HCT116 (cell line): ENCODE results near the gene DMRT3. TPM values are rescaled to one million over a fixed set of nuclear protein-coding genes. Genes with fewer than 3 reads are reported as not detected.

Experiments
- ATAC-seq: fragments of 200-7000 bp; cut with Tn5 transposase; 2 replicates; pipeline ENCODE4 v1.9.1; 2020; ENCODE audit warnings: mild to moderate bottlenecking, moderate library complexity
- BruUV-seq: library from RNA; stranded (reverse); fragments of 400-500 nt; replicated peaks from 2 replicates; lab custom pipeline; 2021; lab: Mats Ljungman, UMichigan
- CTCF ChIA-PET: fragments of 300-600 bp; sonication (Branson Sonifier 250); formaldehyde crosslinking; loops from one replicate; lab custom pipeline; 2021; ENCODE audit warnings: antibody characterized with exemption; lab: Charles Lee
- POLR2A ChIA-PET: fragments of 300-600, 350-600 bp; sonication (Branson Sonifier 250); formaldehyde crosslinking; loops from one replicate; lab custom pipeline; 2021; ENCODE audit warnings: antibody characterized with exemption; lab: Charles Lee
- RAD21 ChIA-PET, 2 experiments: fragments of 300-600 bp; sonication (Branson Sonifier 250); formaldehyde crosslinking; loops; one replicate each; lab custom pipeline; 2023; ENCODE audit warnings: low total read pairs in 2 of 2; ENCODE audit not compliant: uncharacterized antibody in 2 of 2, unreplicated experiment in 2 of 2, low non-redundant PET in 1 of 2; lab: Charles Lee
- DNase-seq: peaks from one replicate; pipeline ENCODE4 v3.0.0-alpha.2; 2010; ENCODE audit warnings: low read depth, low spot score
- H2AFZ ChIP-seq: fragments of 200-600 bp; shearing (Covaris generic), sonication (generic); 2 replicates; pipeline ENCODE4 v1.6.1; 2017; ENCODE audit warnings: low read depth, mixed run types, mixed read lengths, antibody characterized with exemption, low read length; ENCODE audit not compliant: poor library complexity, severe bottlenecking
- H3K27ac ChIP-seq: 2 replicates; pipeline ENCODE4 v1.5.1; 2012; ENCODE audit warnings: low read depth, low read length
- H3K27me3 ChIP-seq: fragments of 200-600 bp; sonication (generic); 2 replicates; pipeline ENCODE4 v1.6.1; 2016; ENCODE audit warnings: mixed run types, low read length, mixed read lengths; ENCODE audit not compliant: insufficient read depth
- H3K36me3 ChIP-seq, 2 experiments: fragments of 200-500 bp in 1 of 2; fragments of 200-600 bp in 1 of 2; sonication (Bioruptor generic) in 1 of 2; sonication (generic) in 1 of 2; 2 replicates each; pipeline versions ENCODE4 v1.5.1 to v1.6.1; 2014 to 2016; ENCODE audit warnings: low read length in 2 of 2, inconsistent platforms in 1 of 2, mixed read lengths in 1 of 2, mixed run types in 1 of 2; ENCODE audit not compliant: insufficient read depth in 2 of 2, control insufficient read depth in 1 of 2
- H3K4me1 ChIP-seq, 2 experiments: fragments of 200-600 bp in 1 of 2; sonication (generic) in 1 of 2; 2 replicates each; pipeline versions ENCODE4 v1.5.1 to v1.6.1; 2012 to 2017; ENCODE audit warnings: low read length in 2 of 2, inconsistent platforms in 1 of 2, mild to moderate bottlenecking in 1 of 2, mixed read lengths in 1 of 2, mixed run types in 1 of 2, moderate library complexity in 1 of 2; ENCODE audit not compliant: insufficient read depth in 2 of 2, control insufficient read depth in 1 of 2
- H3K4me2 ChIP-seq: fragments of 200-600 bp; sonication (generic); 2 replicates; pipeline ENCODE4 v1.6.1; 2017; ENCODE audit warnings: mixed run types, low read length, mixed read lengths
- H3K4me3 ChIP-seq, 2 experiments: fragments of 200-600 bp in 1 of 2; sonication (generic) in 1 of 2; replicated peaks in 1 of 2; 2 replicates each; pipeline ENCODE4 v1.5.1; 2011 to 2016; ENCODE audit warnings: low read length in 2 of 2, control low read depth in 1 of 2, low read depth in 1 of 2, mild to moderate bottlenecking in 1 of 2, mixed read lengths in 1 of 2, mixed run types in 1 of 2
- H3K79me2 ChIP-seq: fragments of 200-600 bp; sonication (generic); 2 replicates; pipeline ENCODE4 v1.6.1; 2017; ENCODE audit warnings: mild to moderate bottlenecking, mixed run types, low read length, moderate library complexity, mixed read lengths; ENCODE audit not compliant: insufficient read depth
- H3K9ac ChIP-seq: fragments of 200-600 bp; sonication (generic); 2 replicates; pipeline ENCODE4 v1.6.1; 2016; ENCODE audit warnings: low read length, mixed read lengths
- H3K9me2 ChIP-seq: fragments of 200-600 bp; sonication (generic), shearing (Covaris generic); 2 replicates; pipeline ENCODE4 v1.6.1; 2017; ENCODE audit warnings: mixed run types, mild to moderate bottlenecking, moderate library complexity; ENCODE audit not compliant: insufficient read depth
- H3K9me3 ChIP-seq, 2 experiments: fragments of 200-500 bp in 1 of 2; fragments of 200-600 bp in 1 of 2; sonication (Bioruptor generic) in 1 of 2; sonication (generic) in 1 of 2; 2 replicates each; pipeline ENCODE4 v1.6.1; 2014 to 2017; ENCODE audit warnings: low read length in 2 of 2, mixed read lengths in 2 of 2, inconsistent platforms in 1 of 2, low read depth in 1 of 2, mild to moderate bottlenecking in 1 of 2, mixed run types in 1 of 2, moderate library complexity in 1 of 2; ENCODE audit not compliant: control insufficient read depth in 1 of 2, insufficient read depth in 1 of 2
- H4K20me1 ChIP-seq: fragments of 200-600 bp; sonication (generic), shearing (Covaris generic); 2 replicates; pipeline ENCODE4 v1.6.1; 2017; ENCODE audit warnings: mixed run types, mild to moderate bottlenecking, moderate library complexity; ENCODE audit not compliant: insufficient read depth
- CBX3 ChIP-seq: IDR thresholded peaks from 2 replicates; pipeline ENCODE4 v1.6.1; 2012; ENCODE audit warnings: low read depth
- FOSL1 ChIP-seq: IDR thresholded peaks from 2 replicates; pipeline ENCODE4 v1.6.1; 2012; ENCODE audit warnings: low read depth
- MAX ChIP-seq: IDR thresholded peaks from 2 replicates; pipeline ENCODE4 v1.6.1; 2012
- RAD21 ChIP-seq: IDR thresholded peaks from 2 replicates; pipeline ENCODE4 v1.6.1; 2012; ENCODE audit warnings: low read depth, mild to moderate bottlenecking
- SIN3A ChIP-seq: IDR thresholded peaks from 2 replicates; pipeline ENCODE4 v1.6.1; 2012; ENCODE audit warnings: low read depth
- SP1 ChIP-seq: IDR thresholded peaks from 2 replicates; pipeline ENCODE4 v1.6.1; 2012; ENCODE audit warnings: low read depth
- SRF ChIP-seq: IDR thresholded peaks from 2 replicates; pipeline ENCODE4 v1.6.1; 2012; ENCODE audit warnings: low read depth
- ZBTB33 ChIP-seq: IDR thresholded peaks from 2 replicates; pipeline ENCODE4 v1.6.1; 2011; ENCODE audit warnings: mild to moderate bottlenecking, low read length, moderate library complexity; ENCODE audit not compliant: insufficient replicate concordance; ENCODE audit errors: extremely low read depth
- ZNF274 ChIP-seq: fragments of 200-500 bp; sonication (Bioruptor generic); IDR thresholded peaks from 2 replicates; pipeline ENCODE4 v1.6.1; 2014; ENCODE audit warnings: mild to moderate bottlenecking, low read depth, low read length, inconsistent platforms
- intact Hi-C: fragments of 100-400 bp; cut with micrococcal nuclease; formaldehyde crosslinking; loops from 2 replicates; pipeline ENCODE4 v1.10.0; 2022
- total RNA-seq: library from RNA; stranded (reverse); gene quantifications from one replicate; pipeline ENCODE4 v1.2.1, GENCODE V29; 2021; ENCODE audit not compliant: unreplicated experiment
- TF ChIP-seq, protein P1 (sequence below), 3 experiments: fragments of 200-600 bp in 1 of 3; sonication (generic) in 1 of 3; IDR thresholded peaks in 2 of 3; conservative IDR thresholded peaks in 1 of 3; 2 replicates each; pipeline ENCODE4 v1.5.1; 2012 to 2017; ENCODE audit warnings: low read depth in 2 of 3, low read length in 2 of 3, antibody characterized with exemption in 1 of 3, borderline replicate concordance in 1 of 3, control low read depth in 1 of 3, mild to moderate bottlenecking in 1 of 3, mixed read lengths in 1 of 3, mixed run types in 1 of 3, moderate library complexity in 1 of 3; ENCODE audit not compliant: insufficient read depth in 1 of 3

The DMRT3 gene
- total RNA-seq, 1 experiment from 2014 or later = not detected

GRCh38 chr9:942805-943580 is 33.5 kb upstream of the DMRT3 start:
- no TSS peak for BruUV-seq

More at GRCh38 chr9:942805-943580, 33.5 kb upstream of the DMRT3 start:
- ChIA-PET POLR2A (no interaction called here), RAD21 (no interaction called here), CTCF (no interaction called here)
- no peaks in the 10 kb centered on the region for H3K9me2 ChIP-seq
- H3K36me3 ChIP-seq = no peaks in the 10 kb centered on the region
- no peak for DNase-seq
- no peaks in the 10 kb centered on the region for H3K27me3 ChIP-seq
- no peaks in the 10 kb centered on the region for H3K9me3 ChIP-seq
- H2AFZ ChIP-seq = no peak overlapping the region
- H3K9ac ChIP-seq = no peak overlapping the region
- no peak for TF ChIP-seq FOSL1
- no peak for TF ChIP-seq CBX3
- no peak for TF ChIP-seq ZNF274
- TF ChIP-seq SRF = no peak
- TF ChIP-seq MAX = no peak
- TF ChIP-seq, protein P1, sequence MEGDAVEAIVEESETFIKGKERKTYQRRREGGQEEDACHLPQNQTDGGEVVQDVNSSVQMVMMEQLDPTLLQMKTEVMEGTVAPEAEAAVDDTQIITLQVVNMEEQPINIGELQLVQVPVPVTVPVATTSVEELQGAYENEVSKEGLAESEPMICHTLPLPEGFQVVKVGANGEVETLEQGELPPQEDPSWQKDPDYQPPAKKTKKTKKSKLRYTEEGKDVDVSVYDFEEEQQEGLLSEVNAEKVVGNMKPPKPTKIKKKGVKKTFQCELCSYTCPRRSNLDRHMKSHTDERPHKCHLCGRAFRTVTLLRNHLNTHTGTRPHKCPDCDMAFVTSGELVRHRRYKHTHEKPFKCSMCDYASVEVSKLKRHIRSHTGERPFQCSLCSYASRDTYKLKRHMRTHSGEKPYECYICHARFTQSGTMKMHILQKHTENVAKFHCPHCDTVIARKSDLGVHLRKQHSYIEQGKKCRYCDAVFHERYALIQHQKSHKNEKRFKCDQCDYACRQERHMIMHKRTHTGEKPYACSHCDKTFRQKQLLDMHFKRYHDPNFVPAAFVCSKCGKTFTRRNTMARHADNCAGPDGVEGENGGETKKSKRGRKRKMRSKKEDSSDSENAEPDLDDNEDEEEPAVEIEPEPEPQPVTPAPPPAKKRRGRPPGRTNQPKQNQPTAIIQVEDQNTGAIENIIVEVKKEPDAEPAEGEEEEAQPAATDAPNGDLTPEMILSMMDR (IDR thresholded peaks at IDR 0.05 in 2 of 3, conservative IDR thresholded peaks at IDR 0.05 in 1 of 3; ENCODE audit: borderline replicate concordance in 1 of 3, insufficient read depth in 1 of 3, low read depth in 2 of 3, low read length in 2 of 3) = no peak
- no peak for TF ChIP-seq SIN3A
- no peak for TF ChIP-seq RAD21
- TF ChIP-seq SP1 = no peak
- no peak for TF ChIP-seq ZBTB33
- no peaks in the 10 kb centered on the region for H3K4me1 ChIP-seq
- no peak overlapping the region for H3K4me2 ChIP-seq
- intact Hi-C loops = no loop called here
- no peaks in the 10 kb centered on the region for H4K20me1 ChIP-seq
- no peak overlapping the region for H3K4me3 ChIP-seq
- no peak overlapping the region for H3K27ac ChIP-seq
- no peak for ATAC-seq
- H3K79me2 ChIP-seq = no peaks in the 10 kb centered on the region
